HL-60 (cell line): ENCODE results near the gene GPR142.

Experiments
- CTCF ChIP-seq: IDR thresholded peaks from one replicate; pipeline ENCODE4 v1.5.1; 2011; ENCODE audit warnings: low read length, control low read depth, inconsistent platforms; ENCODE audit not compliant: insufficient read depth
- REST ChIP-seq: IDR thresholded peaks from 2 replicates; pipeline ENCODE4 v1.6.1; 2012; ENCODE audit warnings: low read depth; ENCODE audit not compliant: insufficient replicate concordance

- no peak for TF ChIP-seq CTCF
- TF ChIP-seq REST, result no peak
Measured at GRCh38 chr17:74329378-74329777, 37.9 kb upstream of the GPR142 start.
